Measurements from ENCODE around the gene BICRA. TPM values are rescaled to one million over a fixed set of nuclear protein-coding genes. Genes with fewer than 3 reads are reported as not detected.

Gene BICRA
- polyA plus RNA-seq, 4 donors: 4.3 to 10.9 (median 8.4) TPM

DNA sequence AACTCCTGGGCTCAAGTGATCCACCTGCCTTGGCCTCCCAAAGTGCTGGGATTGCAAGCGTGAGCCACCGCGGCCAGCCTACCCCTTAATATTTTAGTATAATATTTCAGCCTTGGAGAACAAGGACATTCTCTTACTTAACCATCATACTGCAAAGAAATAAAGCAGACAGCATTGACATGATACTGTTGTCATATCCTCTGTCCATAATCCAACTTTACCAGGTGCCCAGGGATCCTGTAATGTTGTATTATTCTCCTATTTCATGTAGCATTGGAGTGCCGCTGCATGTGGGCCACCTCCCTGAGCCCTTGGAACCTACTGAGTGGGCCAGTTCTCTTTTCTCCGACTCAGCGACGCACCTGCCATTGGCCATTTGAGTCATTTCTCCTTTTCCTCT, 82.8 kb downstream of the BICRA start:
- Histone ChIP-seq H3K9me3 (ENCODE audit: control insufficient read depth in 2 of 2, insufficient read depth in 1 of 2, low read depth in 1 of 2, low read length in 1 of 2) (no peaks in the 10 kb centered on the region), H3K27me3 (ENCODE audit: control insufficient read depth in 3 of 3, insufficient read depth in 3 of 3, low read length in 3 of 3) (no peaks in the 10 kb centered on the region), H3K36me3 (ENCODE audit: control insufficient read depth in 3 of 3, insufficient read depth in 2 of 3, low read depth in 1 of 3, low read length in 3 of 3) (peaks cover 0 to 50% (median 7%) of the 10 kb centered on the region in 3 donors), H3K27ac (ENCODE audit: low read depth in 1 of 3, low read length in 2 of 3) (no peak overlapping the region), H3K4me3 (ENCODE audit: low read depth in 1 of 3, low read length in 3 of 3) (no peak overlapping the region), H3K4me1 (ENCODE audit: control insufficient read depth in 3 of 3, insufficient read depth in 2 of 3, low read depth in 1 of 3, low read length in 2 of 3) (no peaks in the 10 kb centered on the region)
- DNase-seq: no peak
- FAIRE-seq: no peak
- WGBS, 3 donors: 64 to 94% (median 82%) methylated on average over 7 of the region's 7 CpGs

DNA sequence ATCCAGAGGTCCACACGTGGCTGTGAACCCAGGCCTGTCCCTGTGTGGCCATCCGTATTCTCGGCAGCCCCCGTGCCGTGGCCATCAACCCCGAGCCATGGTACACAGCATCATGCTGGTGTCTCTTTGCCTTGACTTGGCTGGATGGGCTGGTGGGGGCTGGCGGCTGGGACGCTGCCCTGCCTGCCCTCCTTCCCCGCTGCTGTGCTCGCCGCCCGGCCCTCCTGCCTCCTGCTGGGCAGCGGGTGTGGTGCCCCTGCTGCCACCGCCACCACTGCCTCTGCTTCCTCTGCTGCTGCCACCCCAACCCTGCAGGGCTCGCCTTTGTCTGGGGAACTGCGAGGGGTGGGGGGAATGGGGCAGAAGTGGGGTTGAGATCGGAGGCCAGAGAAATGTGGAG, 84.6 kb downstream of the BICRA start:
- WGBS, 3 donors: 87 to 94% (median 92%) methylated on average over 17 of the region's 17 CpGs
- no peak overlapping the region for H3K4me3 ChIP-seq (ENCODE audit: low read depth in 1 of 3, low read length in 3 of 3)
- no peaks in the 10 kb centered on the region for H3K27me3 ChIP-seq (ENCODE audit: control insufficient read depth in 3 of 3, insufficient read depth in 3 of 3, low read length in 3 of 3)
- peaks cover 0 to 3% (median 0%) of the 10 kb centered on the region in 3 donors for H3K4me1 ChIP-seq (ENCODE audit: control insufficient read depth in 3 of 3, insufficient read depth in 2 of 3, low read depth in 1 of 3, low read length in 2 of 3)
- DNase-seq (no peak), FAIRE-seq (no peak)
- no peak overlapping the region for H3K27ac ChIP-seq (ENCODE audit: low read depth in 1 of 3, low read length in 2 of 3)
- no peaks in the 10 kb centered on the region for H3K9me3 ChIP-seq (ENCODE audit: control insufficient read depth in 2 of 2, insufficient read depth in 1 of 2, low read depth in 1 of 2, low read length in 1 of 2)
- peaks cover 0 to 56% (median 7%) of the 10 kb centered on the region in 3 donors for H3K36me3 ChIP-seq (ENCODE audit: control insufficient read depth in 3 of 3, insufficient read depth in 2 of 3, low read depth in 1 of 3, low read length in 3 of 3)

DNA sequence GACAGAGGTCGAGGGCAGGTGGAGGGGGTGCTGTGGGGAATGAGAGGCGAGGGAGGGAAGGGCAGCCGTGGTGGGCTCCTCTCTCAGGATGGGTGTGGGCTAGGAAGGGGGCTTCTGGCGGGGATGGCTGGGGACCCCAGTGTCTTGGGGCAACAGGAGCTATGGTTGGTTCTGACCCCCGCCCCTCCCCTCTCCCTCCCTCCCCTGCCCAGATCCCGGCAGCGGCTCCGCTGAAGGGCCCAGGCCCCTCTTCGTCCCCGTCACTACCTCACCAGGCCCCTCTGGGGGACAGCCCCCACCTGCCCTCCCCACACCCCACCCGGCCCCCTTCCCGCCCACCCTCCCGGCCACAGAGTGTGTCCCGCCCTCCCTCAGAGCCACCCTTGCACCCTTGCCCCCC, 85.0 kb downstream of the BICRA start:
- no peak for FAIRE-seq
- no peak overlapping the region for H3K27ac ChIP-seq (ENCODE audit: low read depth in 1 of 3, low read length in 2 of 3)
- no peak overlapping the region for H3K4me3 ChIP-seq (ENCODE audit: low read depth in 1 of 3, low read length in 3 of 3)
- H3K9me3 ChIP-seq (ENCODE audit: control insufficient read depth in 2 of 2, insufficient read depth in 1 of 2, low read depth in 1 of 2, low read length in 1 of 2): no peaks in the 10 kb centered on the region
- H3K4me1 ChIP-seq (ENCODE audit: control insufficient read depth in 3 of 3, insufficient read depth in 2 of 3, low read depth in 1 of 3, low read length in 2 of 3): peaks cover 0 to 3% (median 0%) of the 10 kb centered on the region in 3 donors
- DNase-seq: no peak
- H3K36me3 ChIP-seq (ENCODE audit: control insufficient read depth in 3 of 3, insufficient read depth in 2 of 3, low read depth in 1 of 3, low read length in 3 of 3): peaks cover 0 to 58% (median 8%) of the 10 kb centered on the region in 3 donors
- WGBS, 3 donors: 88 to 89% (median 88%) methylated on average over 3 to 14 of the region's 14 CpGs
- no peaks in the 10 kb centered on the region for H3K27me3 ChIP-seq (ENCODE audit: control insufficient read depth in 3 of 3, insufficient read depth in 3 of 3, low read length in 3 of 3)

DNA sequence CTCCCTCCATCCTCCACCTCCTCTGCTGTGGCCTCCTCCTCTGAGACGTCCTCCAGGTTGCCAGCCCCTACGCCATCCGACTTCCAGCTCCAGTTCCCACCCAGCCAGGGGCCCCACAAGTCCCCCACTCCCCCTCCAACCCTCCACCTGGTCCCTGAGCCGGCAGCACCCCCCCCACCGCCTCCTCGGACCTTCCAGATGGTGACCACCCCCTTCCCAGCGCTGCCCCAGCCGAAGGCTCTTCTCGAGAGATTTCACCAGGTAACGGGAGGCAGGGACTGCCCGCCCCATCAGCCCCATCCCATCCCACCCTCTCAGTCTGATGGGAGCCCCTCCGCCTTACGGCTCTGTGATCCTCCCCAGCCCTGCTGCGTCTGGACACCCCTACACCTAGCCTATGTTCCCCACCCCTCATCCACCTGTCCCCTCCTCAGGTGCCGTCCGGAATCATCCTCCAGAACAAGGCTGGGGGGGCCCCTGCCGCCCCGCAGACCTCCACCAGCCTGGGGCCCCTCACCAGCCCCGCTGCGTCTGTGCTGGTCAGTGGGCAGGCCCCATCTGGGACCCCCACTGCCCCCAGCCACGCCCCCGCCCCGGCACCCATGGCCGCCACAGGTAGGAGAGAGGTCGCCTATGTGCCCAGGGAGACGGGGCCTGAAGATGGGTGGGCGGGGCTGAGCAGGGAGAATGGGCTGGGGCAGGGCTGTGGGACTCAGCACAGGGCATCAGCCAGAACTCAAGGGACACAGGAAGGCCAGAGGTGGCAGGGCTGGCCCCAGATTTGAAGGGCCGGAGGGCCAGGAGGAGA, 85.7 kb downstream of the BICRA start:
- H3K4me1 ChIP-seq (ENCODE audit: control insufficient read depth in 3 of 3, insufficient read depth in 2 of 3, low read depth in 1 of 3, low read length in 2 of 3): peaks cover 0 to 3% (median 0%) of the 10 kb centered on the region in 3 donors
- peaks cover 0 to 65% (median 9%) of the 10 kb centered on the region in 3 donors for H3K36me3 ChIP-seq (ENCODE audit: control insufficient read depth in 3 of 3, insufficient read depth in 2 of 3, low read depth in 1 of 3, low read length in 3 of 3)
- 91 to 92% (median 92%) methylated on average over 28 of the region's 28 CpGs for WGBS, 3 donors
- no peak overlapping the region for H3K4me3 ChIP-seq (ENCODE audit: low read depth in 1 of 3, low read length in 3 of 3)
- H3K27me3 ChIP-seq (ENCODE audit: control insufficient read depth in 3 of 3, insufficient read depth in 3 of 3, low read length in 3 of 3): no peaks in the 10 kb centered on the region
- FAIRE-seq: no peak
- H3K9me3 ChIP-seq (ENCODE audit: control insufficient read depth in 2 of 2, insufficient read depth in 1 of 2, low read depth in 1 of 2, low read length in 1 of 2): no peaks in the 10 kb centered on the region
- DNase-seq: no peak
- H3K27ac ChIP-seq (ENCODE audit: low read depth in 1 of 3, low read length in 2 of 3): no peak overlapping the region

DNA sequence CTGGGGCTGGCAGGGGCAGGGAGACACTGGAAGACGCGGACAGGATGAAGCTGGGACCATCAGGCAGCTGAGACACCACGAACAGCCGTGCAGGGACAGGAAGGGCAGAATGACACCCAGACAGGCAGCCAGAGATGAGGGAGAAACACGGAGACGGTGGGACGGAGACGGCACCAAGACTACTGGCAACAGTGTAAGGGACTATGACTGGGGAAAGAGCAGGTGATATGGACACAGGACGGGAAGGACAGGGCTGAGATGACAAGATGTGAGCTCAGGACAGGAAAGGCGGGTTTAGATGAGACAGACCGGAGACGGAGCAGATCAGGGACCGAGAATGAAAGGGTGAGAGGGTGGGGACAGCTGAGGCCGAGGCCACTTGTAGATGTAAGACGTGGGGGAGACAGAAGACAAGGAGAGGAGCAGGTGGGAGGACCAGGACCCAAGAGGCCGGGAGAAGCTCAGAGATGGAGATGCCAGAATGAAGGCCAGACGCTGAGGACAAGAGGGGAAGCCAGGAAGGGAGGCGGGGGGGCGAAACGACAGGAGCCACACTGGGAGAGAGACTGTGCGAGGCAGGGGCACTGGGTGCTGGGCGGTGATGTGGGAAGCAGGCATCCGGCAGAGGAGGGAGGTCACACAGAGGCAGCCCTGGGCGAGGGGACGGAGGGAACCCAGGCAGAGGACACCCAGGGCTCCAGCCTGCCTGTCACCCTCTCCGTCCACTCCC, 86.8 kb downstream of the BICRA start:
- DNase-seq (no peak), FAIRE-seq (no peak)
- H3K9me3 ChIP-seq (ENCODE audit: control insufficient read depth in 2 of 2, insufficient read depth in 1 of 2, low read depth in 1 of 2, low read length in 1 of 2): no peaks in the 10 kb centered on the region
- WGBS, 3 donors: 88 to 93% (median 91%) methylated on average over 23 to 26 of the region's 26 CpGs
- H3K4me3 ChIP-seq (ENCODE audit: low read depth in 1 of 3, low read length in 3 of 3): no peak overlapping the region
- H3K4me1 ChIP-seq (ENCODE audit: control insufficient read depth in 3 of 3, insufficient read depth in 2 of 3, low read depth in 1 of 3, low read length in 2 of 3): peaks cover 0 to 3% (median 0%) of the 10 kb centered on the region in 3 donors
- no peaks in the 10 kb centered on the region for H3K27me3 ChIP-seq (ENCODE audit: control insufficient read depth in 3 of 3, insufficient read depth in 3 of 3, low read length in 3 of 3)
- no peak overlapping the region for H3K27ac ChIP-seq (ENCODE audit: low read depth in 1 of 3, low read length in 2 of 3)
- H3K36me3 ChIP-seq (ENCODE audit: control insufficient read depth in 3 of 3, insufficient read depth in 2 of 3, low read depth in 1 of 3, low read length in 3 of 3): peaks cover 0 to 75% (median 11%) of the 10 kb centered on the region in 3 donors

DNA sequence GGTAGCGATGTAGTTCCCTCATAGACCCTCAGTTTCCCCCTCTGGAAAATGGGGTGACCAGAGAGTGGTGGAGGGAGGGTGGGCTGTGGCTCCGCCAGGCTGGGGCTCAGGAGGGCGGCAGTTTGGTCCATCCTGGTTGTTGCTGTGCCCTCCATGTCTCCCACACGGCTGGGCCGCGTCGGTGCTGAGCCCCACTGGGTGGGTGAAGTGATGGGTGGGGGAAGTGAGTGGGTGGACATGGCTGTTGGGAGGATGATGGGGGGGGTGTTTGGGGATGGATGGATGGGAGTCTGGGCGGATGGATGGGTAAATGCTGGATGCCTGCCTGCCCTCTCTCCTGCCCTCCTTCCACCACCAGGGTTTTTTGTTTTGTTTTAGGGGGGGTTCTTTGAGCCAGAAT, 87.7 kb downstream of the BICRA start:
- no peaks in the 10 kb centered on the region for H3K9me3 ChIP-seq (ENCODE audit: control insufficient read depth in 2 of 2, insufficient read depth in 1 of 2, low read depth in 1 of 2, low read length in 1 of 2)
- FAIRE-seq (no peak), DNase-seq (no peak)
- peaks cover 0 to 3% (median 0%) of the 10 kb centered on the region in 3 donors for H3K4me1 ChIP-seq (ENCODE audit: control insufficient read depth in 3 of 3, insufficient read depth in 2 of 3, low read depth in 1 of 3, low read length in 2 of 3)
- no peaks in the 10 kb centered on the region for H3K27me3 ChIP-seq (ENCODE audit: control insufficient read depth in 3 of 3, insufficient read depth in 3 of 3, low read length in 3 of 3)
- H3K4me3 ChIP-seq (ENCODE audit: low read depth in 1 of 3, low read length in 3 of 3): no peak overlapping the region
- WGBS, 3 donors: 93 to 97% (median 94%) methylated on average over 8 of the region's 8 CpGs
- H3K36me3 ChIP-seq (ENCODE audit: control insufficient read depth in 3 of 3, insufficient read depth in 2 of 3, low read depth in 1 of 3, low read length in 3 of 3): peaks cover 0 to 77% (median 12%) of the 10 kb centered on the region in 3 donors
- H3K27ac ChIP-seq (ENCODE audit: low read depth in 1 of 3, low read length in 2 of 3): no peak overlapping the region

DNA sequence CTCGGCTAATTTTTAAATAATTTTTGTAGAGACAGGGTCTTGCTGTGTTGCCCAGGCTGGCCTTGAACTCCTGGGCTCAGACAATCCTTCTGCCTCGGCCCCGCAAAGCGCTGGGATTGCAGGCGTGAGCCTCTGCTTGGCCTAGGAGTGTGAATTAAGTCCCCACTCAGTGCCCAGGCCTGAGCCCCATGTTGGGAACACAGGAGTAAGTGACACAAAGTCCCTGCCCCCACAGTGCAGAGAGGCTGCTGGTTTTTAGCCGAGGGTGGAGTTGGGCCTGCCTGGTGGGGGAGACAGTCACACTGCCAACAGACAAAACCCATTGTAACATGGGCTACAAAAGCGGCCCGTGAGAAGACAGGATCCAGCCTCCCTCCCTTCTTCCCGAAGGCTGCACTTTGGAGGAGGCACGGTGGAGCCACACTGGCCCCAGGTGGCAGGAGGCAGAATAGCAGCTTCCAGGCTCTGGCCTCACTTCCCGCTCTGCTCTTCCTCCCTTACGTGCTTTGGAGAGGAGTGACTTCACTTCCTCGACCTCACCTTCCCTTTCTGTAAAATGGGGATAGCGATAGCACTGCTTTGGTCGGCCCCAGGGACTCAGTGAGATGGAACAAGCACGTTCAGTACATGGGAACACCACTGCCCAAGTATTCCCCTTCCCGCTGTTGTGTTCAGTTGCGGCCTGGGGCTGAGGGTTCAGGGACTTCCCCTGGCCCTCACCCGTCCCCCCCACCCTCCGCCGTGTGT, 89.1 kb downstream of the BICRA start:
- WGBS, 3 donors: 29 to 45% (median 44%) methylated on average over 19 to 21 of the region's 21 CpGs

More for the DNA sequence above, 89.1 kb downstream of the BICRA start:
- peaks cover 0 to 3% (median 0%) of the 10 kb centered on the region in 3 donors for H3K4me1 ChIP-seq (ENCODE audit: control insufficient read depth in 3 of 3, insufficient read depth in 2 of 3, low read depth in 1 of 3, low read length in 2 of 3)
- H3K36me3 ChIP-seq (ENCODE audit: control insufficient read depth in 3 of 3, insufficient read depth in 2 of 3, low read depth in 1 of 3, low read length in 3 of 3): peaks cover 0 to 74% (median 18%) of the 10 kb centered on the region in 3 donors
- no peaks in the 10 kb centered on the region for H3K9me3 ChIP-seq (ENCODE audit: control insufficient read depth in 2 of 2, insufficient read depth in 1 of 2, low read depth in 1 of 2, low read length in 1 of 2)
- DNase-seq (peak; percentile 83 to 84), FAIRE-seq (no peak)
- no peaks in the 10 kb centered on the region for H3K27me3 ChIP-seq (ENCODE audit: control insufficient read depth in 3 of 3, insufficient read depth in 3 of 3, low read length in 3 of 3)
- no peak overlapping the region for H3K4me3 ChIP-seq (ENCODE audit: low read depth in 1 of 3, low read length in 3 of 3)
- H3K27ac ChIP-seq (ENCODE audit: low read depth in 1 of 3, low read length in 2 of 3): peak overlapping the region in 2 of 3 donors; percentile 28 to 52

Measured in small intestine (tissue), 7 donors.